ENCODE results near the gene SLC13A3. TPM values are rescaled to one million over a fixed set of nuclear protein-coding genes. Genes with fewer than 3 reads are reported as not detected.

The SLC13A3 gene
- total RNA-seq, 4 donors from 2014 or later: 0.62 to 1.6 (median 0.80) TPM

- peaks cover 0 to 19% (median 0%) of the 10 kb centered on the region in 3 donors for H3K9me3 ChIP-seq
- 86 to 94% methylated on average over 2 to 3 of the region's 3 CpGs for WGBS, 2 donors (ENCODE audit: low coverage in 1 of 2)
- no peaks in the 10 kb centered on the region for H3K27me3 ChIP-seq
- peaks cover 0 to 7% of the 10 kb centered on the region in 2 donors for H3K36me3 ChIP-seq
- no peaks in the 10 kb centered on the region for H3K4me1 ChIP-seq
- H3K4me3 ChIP-seq: no peak overlapping the region
- ATAC-seq: no peak
- H3K27ac ChIP-seq: no peak overlapping the region
- TF ChIP-seq EP300 (IDR thresholded peaks at IDR 0.05): no peak
- TF ChIP-seq POLR2AphosphoS5 (IDR thresholded peaks at IDR 0.05): no peak
- no peak for TF ChIP-seq CTCF (IDR thresholded peaks at IDR 0.05)
- no peak for TF ChIP-seq POLR2A (IDR thresholded peaks at IDR 0.05)
Observed at GRCh38 chr20:46670585-46671584, 19.6 kb upstream of the SLC13A3 start.

GRCh38 chr20:46670228-46670584 lies 18.9 kb upstream of the SLC13A3 start:
- Histone ChIP-seq H3K9me3 (peaks cover 0 to 19% (median 0%) of the 10 kb centered on the region in 3 donors), H3K4me3 (no peak overlapping the region), H3K27me3 (no peaks in the 10 kb centered on the region), H3K36me3 (peaks cover 0 to 7% of the 10 kb centered on the region in 2 donors), H3K27ac (no peak overlapping the region), H3K4me1 (no peaks in the 10 kb centered on the region)
- TF ChIP-seq POLR2AphosphoS5 (IDR thresholded peaks at IDR 0.05) (no peak), CTCF (IDR thresholded peaks at IDR 0.05) (no peak), POLR2A (IDR thresholded peaks at IDR 0.05) (no peak), EP300 (IDR thresholded peaks at IDR 0.05) (no peak)
- 75 to 100% methylated on average over 2 of the region's 2 CpGs for WGBS, 2 donors (ENCODE audit: low coverage in 1 of 2)
- no peak for ATAC-seq

- Histone ChIP-seq H3K27ac (no peak overlapping the region), H3K27me3 (no peaks in the 10 kb centered on the region), H3K9me3 (peaks cover 0 to 13% (median 0%) of the 10 kb centered on the region in 3 donors), H3K36me3 (peaks cover 2 to 7% of the 10 kb centered on the region in 2 donors), H3K4me1 (no peaks in the 10 kb centered on the region), H3K4me3 (no peak overlapping the region)
- no peak for ATAC-seq
- TF ChIP-seq EP300 (IDR thresholded peaks at IDR 0.05) (no peak), CTCF (IDR thresholded peaks at IDR 0.05) (no peak), POLR2A (IDR thresholded peaks at IDR 0.05) (no peak), POLR2AphosphoS5 (IDR thresholded peaks at IDR 0.05) (no peak)
- 74 to 75% methylated on average over 5 of the region's 6 CpGs for WGBS, 2 donors (ENCODE audit: low coverage in 1 of 2)
Observed at GRCh38 chr20:46666818-46667515, 15.7 kb upstream of the SLC13A3 start.

- peaks cover 0 to 12% (median 0%) of the 10 kb centered on the region in 3 donors for H3K9me3 ChIP-seq
- TF ChIP-seq CTCF (IDR thresholded peaks at IDR 0.05) (no peak), POLR2A (IDR thresholded peaks at IDR 0.05) (no peak), POLR2AphosphoS5 (IDR thresholded peaks at IDR 0.05) (no peak), EP300 (IDR thresholded peaks at IDR 0.05) (no peak)
- 90% methylated on average over 2 of the region's 3 CpGs; no CpG with 5 or more reads in 1 of the 2 donors for WGBS, 2 donors (ENCODE audit: low coverage in 1 of 2)
- no peaks in the 10 kb centered on the region for H3K4me1 ChIP-seq
- no peaks in the 10 kb centered on the region for H3K27me3 ChIP-seq
- no peak for ATAC-seq
- no peak overlapping the region for H3K27ac ChIP-seq
- no peak overlapping the region for H3K4me3 ChIP-seq
- H3K36me3 ChIP-seq: peaks cover 2 to 11% of the 10 kb centered on the region in 2 donors
Observed at GRCh38 chr20:46666306-46666705, 15.0 kb upstream of the SLC13A3 start.

All from gastroesophageal sphincter (tissue), 4 donors.